ENCODE data around the gene TMX2. TPM values are rescaled to one million over a fixed set of nuclear protein-coding genes. Genes with fewer than 3 reads are reported as not detected.

The TMX2 gene
- total and polyA plus RNA-seq, 10 of the 15 experiments (the other 5 are each of a cell fraction or from before 2014, with no cell fraction given), result 64.3 to 134 (median 91.6) TPM

- ATAC-seq, result no peak
These were observed 20.3 kb downstream of the TMX2 start for GRCh38 chr11:57732661-57733060.

More at GRCh38 chr11:57732661-57733060, 20.3 kb downstream of the TMX2 start:
- Histone ChIP-seq H3K4me1 (ENCODE audit: control insufficient read depth, insufficient read depth, low read length) (peaks cover 9% of the 10 kb centered on the region; the same call in 1 of the 2 replicates), H3K9ac (ENCODE audit: control insufficient read depth, insufficient read depth, low read length) (no peak overlapping the region), H4K20me1 (ENCODE audit: control insufficient read depth, insufficient read depth) (no peaks in the 10 kb centered on the region), H3K36me3 (ENCODE audit: control insufficient read depth in 2 of 2, insufficient read depth in 2 of 2, low read length in 1 of 2) (peaks cover 3 to 5% of the 10 kb centered on the region in 2 experiments; a peak in 3 of 4 replicates), H3K27me3 (replicated peaks in 1 of 2; ENCODE audit: control insufficient read depth in 2 of 2, insufficient read depth in 2 of 2, low read length in 1 of 2) (no peaks in the 10 kb centered on the region), H3K9me3 (replicated peaks; ENCODE audit: control insufficient read depth, insufficient read depth, low read length) (no peaks in the 10 kb centered on the region), H3K27ac (ENCODE audit: control insufficient read depth, insufficient read depth) (no peak overlapping the region), H3K4me2 (ENCODE audit: control insufficient read depth, insufficient read depth) (no peak overlapping the region), H3K79me2 (ENCODE audit: control insufficient read depth, insufficient read depth, low read length) (peaks cover 41% of the 10 kb centered on the region), H3K4me3 (no peak overlapping the region), H2AFZ (ENCODE audit: control insufficient read depth, low read depth, low read length) (no peak overlapping the region)
- ChIA-PET CTCF (interaction anchor here (1.2 kb wide), 1 partner anchor 68 kb away, joined by 3 read pairs; no protein-coding TSS in a partner anchor), POLR2A (interaction anchor here (0.6 kb wide), 1 partner anchor 34 kb away, joined by 3 read pairs; no protein-coding TSS in a partner anchor), SMC1A (ENCODE audit: uncharacterized antibody, unreplicated experiment) (interaction anchor here (1.0 to 2.1 kb wide), 3 partner anchors 13 to 68 kb away, joined by 3 to 8 read pairs (median 7); no protein-coding TSS in a partner anchor), RAD21 (ENCODE audit: unreplicated experiment) (interaction anchor here (0.6 kb wide), 1 partner anchor 18 kb away, joined by 3 read pairs; no protein-coding TSS in a partner anchor)
- DNase-seq (ENCODE audit: low read depth, low spot score), result no peak
- 100% methylated on average over 1 of the region's 1 CpG for WGBS (ENCODE audit: insufficient coverage, insufficient replicate concordance, low lambda C conversion rate, missing lambda C conversion rate)
- in situ Hi-C loops (cut with MboI) (no loop called here), intact Hi-C loops (cut with micrococcal nuclease; ENCODE audit: unreplicated experiment) (no loop called here)
- BruUV-seq (replicated peaks), result TSS peak; percentile 16
- FAIRE-seq, result no peak
- no peak for TF ChIP-seq NR2C2 (IDR thresholded peaks at IDR 0.05; ENCODE audit: borderline replicate concordance, control insufficient read depth, insufficient read length, low read depth)
- no peak for TF ChIP-seq ETV6 (conservative IDR thresholded peaks at IDR 0.05 in 1 of 2, IDR thresholded peaks at IDR 0.05 in 1 of 2; ENCODE audit: borderline replicate concordance in 1 of 2, low read depth in 1 of 2)
- TF ChIP-seq ESRRA (IDR thresholded peaks at IDR 0.05; ENCODE audit: low read length), result no peak
- no peak for TF ChIP-seq POLR2AphosphoS2 (IDR thresholded peaks at IDR 0.05; ENCODE audit: low read depth, low read length)
- no peak for TF ChIP-seq CEBPZ (IDR thresholded peaks at IDR 0.05; ENCODE audit: low read depth, low read length)
- TF ChIP-seq BHLHE40 (IDR thresholded peaks at IDR 0.05; ENCODE audit: borderline replicate concordance in 1 of 2, low read depth in 2 of 2, low read length in 1 of 2), result no peak
- TF ChIP-seq RELB (IDR thresholded peaks at IDR 0.05; ENCODE audit: low read depth), result no peak
